Liver (tissue), 9 donors: ENCODE results near the gene PGM5. TPM values are rescaled to one million over a fixed set of nuclear protein-coding genes. Genes with fewer than 3 reads are reported as not detected.
A peak's percentile ranks its signal among the peaks of the same experiment; 100 is the strongest.

Experiments used
- DNase-seq: peaks from one replicate; pipeline ENCODE4 v3.0.0-alpha.2; 2017; ENCODE audit warnings: low spot score
- H3K27ac ChIP-seq, 2 donors: one replicate each; pipeline ENCODE4 v1.7.0; 2013; ENCODE audit warnings: inconsistent platforms in 2 of 2, low read length in 2 of 2, control low read depth in 1 of 2, low read depth in 1 of 2, mild to moderate bottlenecking in 1 of 2
- H3K27me3 ChIP-seq, 4 donors: one replicate each; pipeline versions ENCODE4 v1.6.1 to v1.7.0; 2013; ENCODE audit warnings: low read length in 3 of 4, inconsistent platforms in 1 of 4, mild to moderate bottlenecking in 1 of 4, moderate library complexity in 1 of 4; ENCODE audit not compliant: control insufficient read depth in 4 of 4, insufficient read depth in 4 of 4
- H3K36me3 ChIP-seq, 4 donors: one replicate each; pipeline versions ENCODE4 v1.6.1 to v1.7.0; 2013; ENCODE audit warnings: low read length in 3 of 4, mild to moderate bottlenecking in 3 of 4, low read depth in 1 of 4, moderate library complexity in 1 of 4; ENCODE audit not compliant: control insufficient read depth in 4 of 4, insufficient read depth in 3 of 4
- H3K4me1 ChIP-seq, 4 donors: one replicate each; pipeline versions ENCODE4 v1.6.1 to v1.7.0; 2013; ENCODE audit warnings: low read length in 3 of 4, mild to moderate bottlenecking in 3 of 4, moderate library complexity in 1 of 4; ENCODE audit not compliant: control insufficient read depth in 4 of 4, insufficient read depth in 4 of 4
- H3K4me3 ChIP-seq, 3 donors: one replicate each; pipeline versions ENCODE4 v1.6.1 to v1.7.0; 2013; ENCODE audit warnings: low read length in 3 of 3, control low read depth in 1 of 3, low read depth in 1 of 3, mild to moderate bottlenecking in 1 of 3
- H3K9ac ChIP-seq, 2 donors: one replicate each; pipeline ENCODE4 v1.7.0; 2013; ENCODE audit warnings: low read length in 2 of 2, mild to moderate bottlenecking in 2 of 2, moderate library complexity in 2 of 2, control low read depth in 1 of 2, low read depth in 1 of 2
- H3K9me3 ChIP-seq, 4 donors: one replicate each; pipeline versions ENCODE4 v1.6.1 to v1.7.0; 2013; ENCODE audit warnings: low read length in 3 of 4; ENCODE audit not compliant: control insufficient read depth in 4 of 4
- ATF3 ChIP-seq: IDR thresholded peaks from 2 replicates; pipeline ENCODE4 v1.6.1; 2016; ENCODE audit warnings: antibody characterized with exemption
- CTCF ChIP-seq: fragments of 150-350 bp; IDR thresholded peaks from 2 replicates; pipeline ENCODE4 v1.5.1; 2017; ENCODE audit warnings: improper control_type of control experiment, low read depth, low read length; ENCODE audit not compliant: missing input control
- EGR1 ChIP-seq, 2 donors: IDR thresholded peaks; 2 replicates each; pipeline ENCODE4 v1.6.1; 2016 to 2018; ENCODE audit warnings: antibody characterized with exemption in 2 of 2, low read depth in 2 of 2
- FOXA1 ChIP-seq: IDR thresholded peaks from 2 replicates; pipeline ENCODE4 v1.6.1; 2016; ENCODE audit warnings: antibody characterized with exemption
- FOXA2 ChIP-seq: IDR thresholded peaks from 2 replicates; pipeline ENCODE4 v1.6.1; 2016; ENCODE audit warnings: antibody characterized with exemption
- GABPA ChIP-seq, 2 donors: IDR thresholded peaks in 1 of 2; conservative IDR thresholded peaks in 1 of 2; 2 replicates each; pipeline ENCODE4 v1.6.1; 2016; ENCODE audit warnings: antibody characterized with exemption in 2 of 2, mild to moderate bottlenecking in 1 of 2, moderate library complexity in 1 of 2
- HNF4A ChIP-seq, 2 donors: conservative IDR thresholded peaks; 2 replicates each; pipeline ENCODE4 v1.6.1; 2016; ENCODE audit warnings: antibody characterized with exemption in 2 of 2, mild to moderate bottlenecking in 2 of 2
- HNF4G ChIP-seq: IDR thresholded peaks from 2 replicates; pipeline ENCODE4 v1.6.1; 2016; ENCODE audit warnings: antibody characterized with exemption
- JUND ChIP-seq, 2 donors: IDR thresholded peaks; 2 replicates each; pipeline ENCODE4 v1.6.1; 2016; ENCODE audit warnings: antibody characterized with exemption in 2 of 2
- MAX ChIP-seq: IDR thresholded peaks from 2 replicates; pipeline ENCODE4 v1.6.1; 2016; ENCODE audit warnings: antibody characterized with exemption
- NR2F2 ChIP-seq: IDR thresholded peaks from 2 replicates; pipeline ENCODE4 v1.6.1; 2016; ENCODE audit warnings: antibody characterized with exemption
- RAD21 ChIP-seq, 2 donors: IDR thresholded peaks; 2 replicates each; pipeline ENCODE4 v1.6.1; 2016; ENCODE audit warnings: antibody characterized with exemption in 2 of 2, mild to moderate bottlenecking in 2 of 2
- REST ChIP-seq: IDR thresholded peaks from 2 replicates; pipeline ENCODE4 v1.6.1; 2016; ENCODE audit warnings: antibody characterized with exemption, mild to moderate bottlenecking
- RXRA ChIP-seq, 2 donors: IDR thresholded peaks; 2 replicates each; pipeline ENCODE4 v1.6.1; 2017 to 2018; ENCODE audit warnings: antibody characterized with exemption in 2 of 2, mild to moderate bottlenecking in 1 of 2
- SP1 ChIP-seq: IDR thresholded peaks from 2 replicates; pipeline ENCODE4 v1.6.1; 2018; ENCODE audit warnings: antibody characterized with exemption, mild to moderate bottlenecking
- TAF1 ChIP-seq: conservative IDR thresholded peaks from 2 replicates; pipeline ENCODE4 v1.6.1; 2016; ENCODE audit warnings: antibody characterized with exemption, mild to moderate bottlenecking
- YY1 ChIP-seq: IDR thresholded peaks from 2 replicates; pipeline ENCODE4 v1.6.1; 2016; ENCODE audit warnings: antibody characterized with exemption, mild to moderate bottlenecking
- ZBTB33 ChIP-seq: IDR thresholded peaks from 2 replicates; pipeline ENCODE4 v1.6.1; 2016; ENCODE audit warnings: antibody characterized with exemption
- WGBS: extraction: QIAGEN DNeasy Blood & Tissue Kit; methylation state at CpG from one replicate; pipeline ENCODE4 v1.1.7; 2013; 5-methylcytosine and 5-hydroxymethylcytosine counted together
- polyA plus RNA-seq, 2 donors: library from polyadenylated mRNA; stranded (reverse) in 1 of 2; unstranded in 1 of 2; fragments of 200-250 nt in 1 of 2; fragments of >200 nt in 1 of 2; fragmentation: Nextera tagmentation in 1 of 2; extraction: Ambion mirVana in 1 of 2; gene quantifications; one replicate each; pipeline versions ENCODE4 v1.2.1 to v1.2.3, GENCODE V29; 2013 to 2015
- total RNA-seq, 2 donors: library from RNA; depleted of rRNA; stranded (reverse); fragments of >200 nt; gene quantifications; one replicate each; pipeline ENCODE4 v1.2.3, GENCODE V29; 2014
- donor health status: healthy.
- donor health status: healthy.
- donor health status: healthy.
- donor health status: healthy.
- donor health status: healthy.

The PGM5 gene
- total and polyA plus RNA-seq, 4 donors: 0.63 to 8.5 (median 2.2) TPM

GRCh38 chr9:68523367-68523936 is 167.0 kb downstream of the PGM5 start:
- Histone ChIP-seq H3K36me3 (no peaks in the 10 kb centered on the region), H3K27ac (no peak overlapping the region), H3K9ac (no peak overlapping the region), H3K27me3 (no peaks in the 10 kb centered on the region), H3K4me3 (no peak overlapping the region), H3K4me1 (no peaks in the 10 kb centered on the region), H3K9me3 (no peaks in the 10 kb centered on the region)
- TF ChIP-seq REST (no peak), TAF1 (no peak), SP1 (no peak), NR2F2 (no peak), YY1 (no peak), HNF4G (no peak), JUND (IDR thresholded peaks at IDR 0.05) (no peak), RXRA (IDR thresholded peaks at IDR 0.05) (no peak)
- WGBS: 83% methylated on average over 4 of the region's 4 CpGs
- DNase-seq: no peak

GRCh38 chr9:68530618-68531017 is 174.2 kb downstream of the PGM5 start:
- Histone ChIP-seq H3K27me3 (no peaks in the 10 kb centered on the region), H3K36me3 (no peaks in the 10 kb centered on the region), H3K9ac (no peak overlapping the region), H3K4me3 (no peak overlapping the region), H3K9me3 (no peaks in the 10 kb centered on the region), H3K4me1 (no peaks in the 10 kb centered on the region), H3K27ac (peak overlapping the region; percentile 50 to 60)
- 15% methylated on average over 7 of the region's 7 CpGs for WGBS
- DNase-seq: peak; percentile 40
- TF ChIP-seq FOXA1: no peak
- TF ChIP-seq TAF1: no peak
- no peak for TF ChIP-seq ATF3
- no peak for TF ChIP-seq FOXA2
- peak in 1 of 2 donors; percentile 79 for TF ChIP-seq EGR1 (IDR thresholded peaks at IDR 0.05; ENCODE audit: low read depth in 2 of 2)
- no peak for TF ChIP-seq REST
- TF ChIP-seq CTCF: peak; percentile 5
- no peak for TF ChIP-seq ZBTB33
- TF ChIP-seq GABPA (IDR thresholded peaks at IDR 0.05 in 1 of 2, conservative IDR thresholded peaks at IDR 0.05 in 1 of 2): peak; percentile 27 to 65
- peak; percentile 83 for TF ChIP-seq YY1
- peak; percentile 83 for TF ChIP-seq MAX
- TF ChIP-seq JUND (IDR thresholded peaks at IDR 0.05): peak; percentile 15 to 55
- peak; percentile 94 for TF ChIP-seq NR2F2
- peak; percentile 15 to 53 for TF ChIP-seq RAD21 (IDR thresholded peaks at IDR 0.05)
- TF ChIP-seq SP1: peak; percentile 86
- TF ChIP-seq HNF4G: no peak
- TF ChIP-seq RXRA (IDR thresholded peaks at IDR 0.05): peak; percentile 88 to 89
- TF ChIP-seq HNF4A (conservative IDR thresholded peaks at IDR 0.05): peak; percentile 85 to 86
